Measurements from ENCODE around the gene ADIG.

DNA sequence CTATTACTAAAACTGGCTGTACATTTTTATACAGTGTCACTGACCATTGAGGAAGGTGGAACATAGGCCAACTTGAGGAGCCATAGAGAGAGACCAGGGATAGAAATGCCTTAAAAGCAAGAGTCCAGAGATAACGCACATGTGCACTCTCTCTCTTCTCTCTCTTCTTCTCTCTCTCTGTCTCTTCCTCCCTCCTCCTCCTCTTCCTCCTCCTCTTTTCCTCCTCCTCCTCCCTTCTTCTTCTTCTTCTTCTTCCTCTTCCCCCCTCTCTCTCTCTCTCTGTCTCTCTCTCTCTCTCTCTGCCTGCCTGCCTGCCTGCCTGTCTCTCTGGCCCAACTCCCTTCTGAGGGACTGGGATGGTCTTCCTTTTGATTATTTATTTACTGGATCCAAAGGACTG is 16.3 kb upstream of the ADIG start:
- TF ChIP-seq, protein P1, sequence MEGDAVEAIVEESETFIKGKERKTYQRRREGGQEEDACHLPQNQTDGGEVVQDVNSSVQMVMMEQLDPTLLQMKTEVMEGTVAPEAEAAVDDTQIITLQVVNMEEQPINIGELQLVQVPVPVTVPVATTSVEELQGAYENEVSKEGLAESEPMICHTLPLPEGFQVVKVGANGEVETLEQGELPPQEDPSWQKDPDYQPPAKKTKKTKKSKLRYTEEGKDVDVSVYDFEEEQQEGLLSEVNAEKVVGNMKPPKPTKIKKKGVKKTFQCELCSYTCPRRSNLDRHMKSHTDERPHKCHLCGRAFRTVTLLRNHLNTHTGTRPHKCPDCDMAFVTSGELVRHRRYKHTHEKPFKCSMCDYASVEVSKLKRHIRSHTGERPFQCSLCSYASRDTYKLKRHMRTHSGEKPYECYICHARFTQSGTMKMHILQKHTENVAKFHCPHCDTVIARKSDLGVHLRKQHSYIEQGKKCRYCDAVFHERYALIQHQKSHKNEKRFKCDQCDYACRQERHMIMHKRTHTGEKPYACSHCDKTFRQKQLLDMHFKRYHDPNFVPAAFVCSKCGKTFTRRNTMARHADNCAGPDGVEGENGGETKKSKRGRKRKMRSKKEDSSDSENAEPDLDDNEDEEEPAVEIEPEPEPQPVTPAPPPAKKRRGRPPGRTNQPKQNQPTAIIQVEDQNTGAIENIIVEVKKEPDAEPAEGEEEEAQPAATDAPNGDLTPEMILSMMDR (IDR thresholded peaks at IDR 0.05): no peak
- TF ChIP-seq POLR2A (IDR thresholded peaks at IDR 0.05): no peak

All from lower leg skin (tissue), 3 donors.